Testis (tissue), 2 donors: ENCODE results near the gene ZC3H7A.

Experiments used
- CTCF ChIP-seq, 3 experiments: fragments of 450-650 bp in 2 of 3; fragments of 200-600 bp in 1 of 3; sonication (generic) in 1 of 3; IDR thresholded peaks; one replicate each; pipeline ENCODE4 v1.5.1; 2016 to 2019; ENCODE audit warnings: antibody characterized with exemption in 3 of 3, mild to moderate bottlenecking in 2 of 3, moderate library complexity in 1 of 3
- POLR2A ChIP-seq: fragments of 450-650 bp; IDR thresholded peaks from one replicate; pipeline ENCODE4 v1.6.1; 2017; ENCODE audit warnings: antibody characterized with exemption, mild to moderate bottlenecking, moderate library complexity

- no peak for TF ChIP-seq CTCF (IDR thresholded peaks at IDR 0.05)
- TF ChIP-seq POLR2A = no peak
Observed at GRCh38 chr16:11705311-11706025, 91.6 kb downstream of the ZC3H7A start.
